K562 (cell line): ENCODE data around the gene SYT13. TPM values are rescaled to one million over a fixed set of nuclear protein-coding genes. Genes with fewer than 3 reads are reported as not detected.
A peak's percentile ranks its signal among the peaks of the same experiment; 100 is the strongest.

ENCODE experiments used
- ATAC-seq: fragments of 200-7000 bp; cut with Tn5 transposase; 3 replicates; pipeline ENCODE4 v1.9.1; 2020; ENCODE audit warnings: moderate library complexity
- BruUV-seq: library from RNA; stranded (reverse); fragments of 400-500 nt; replicated peaks from 2 replicates; lab custom pipeline; 2021; lab: Mats Ljungman, UMichigan
- CTCF ChIA-PET: fragments of 300-600 bp; formaldehyde crosslinking; extraction: SDS; loops from one replicate; lab custom pipeline; 2021; ENCODE audit warnings: low intra/inter-chr PET ratio; lab: Yijun Ruan, JAX
- POLR2A ChIA-PET: fragments of 300-600, 350-650 bp; sonication (Branson Sonifier 250); formaldehyde crosslinking; extraction: SDS; loops from one replicate; lab custom pipeline; 2021; ENCODE audit warnings: antibody characterized with exemption, inconsistent platforms; lab: Yijun Ruan, JAX
- DNase-seq, 4 experiments: peaks; one replicate each; pipeline versions ENCODE4 v3.0.0 to v3.0.0-alpha.2; 2011 to 2018; ENCODE audit warnings: low spot score in 3 of 4, mixed read lengths in 3 of 4; ENCODE audit errors: extremely low read depth in 1 of 4
- FAIRE-seq: peaks from 2 replicates; lab custom pipeline; 2011; peaks lifted over from hg19 to GRCh38; lab: Jason Lieb, UNC
- H2AFZ ChIP-seq: 2 replicates; pipeline ENCODE4 v1.6.0; 2011; ENCODE audit warnings: low read depth, low read length, control low read depth, inconsistent platforms
- H3K27ac ChIP-seq: fragments of 200-600 bp; 3 replicates; pipeline ENCODE4 v1.8.0; 2011; ENCODE audit warnings: low read depth, mild to moderate bottlenecking, control low read depth, inconsistent platforms, low read length, moderate library complexity, mixed read lengths; ENCODE audit errors: extremely low read depth
- H3K27me3 ChIP-seq, 2 experiments: fragments of 300-600 bp in 1 of 2; 2 replicates in 1 of 2; 3 replicates in 1 of 2; pipeline versions ENCODE4 v1.6.0 to v1.8.0; 2011; ENCODE audit warnings: inconsistent platforms in 2 of 2, low read length in 2 of 2, mild to moderate bottlenecking in 1 of 2, mixed read lengths in 1 of 2, moderate library complexity in 1 of 2; ENCODE audit not compliant: control insufficient read depth in 2 of 2, insufficient read depth in 2 of 2
- H3K36me3 ChIP-seq: fragments of 300-600 bp; 3 replicates; pipeline ENCODE4 v1.8.0; 2011; ENCODE audit warnings: mild to moderate bottlenecking, low read length, inconsistent platforms; ENCODE audit not compliant: control insufficient read depth, insufficient read depth
- H3K4me1 ChIP-seq, 2 experiments: fragments of 200-600 bp in 1 of 2; replicated peaks in 1 of 2; 2 replicates in 1 of 2; 3 replicates in 1 of 2; pipeline versions ENCODE4 v1.5.1 to v1.8.0; 2011; ENCODE audit warnings: inconsistent platforms in 2 of 2, low read length in 2 of 2, mild to moderate bottlenecking in 1 of 2, mixed read lengths in 1 of 2, moderate library complexity in 1 of 2; ENCODE audit not compliant: control insufficient read depth in 2 of 2, insufficient read depth in 2 of 2
- H3K4me2 ChIP-seq: 2 replicates; pipeline ENCODE4 v1.6.1; 2011; ENCODE audit warnings: low read length, control low read depth, inconsistent platforms, mixed read lengths; ENCODE audit not compliant: insufficient read depth
- H3K4me3 ChIP-seq: fragments of 200-600 bp; sonication (generic), shearing (Covaris generic); 2 replicates; pipeline ENCODE4 v1.5.1; 2016; ENCODE audit warnings: control low read depth, inconsistent platforms
- H3K79me2 ChIP-seq: fragments of 200-600 bp; 3 replicates; pipeline ENCODE4 v1.8.0; 2011; ENCODE audit warnings: low read length, inconsistent platforms; ENCODE audit not compliant: control insufficient read depth, insufficient read depth
- H3K9ac ChIP-seq, 2 experiments: 2 replicates each; pipeline versions ENCODE4 v1.6.0 to v1.6.1; 2011; ENCODE audit warnings: low read depth in 2 of 2, low read length in 2 of 2, control low read depth in 1 of 2, inconsistent platforms in 1 of 2, mild to moderate bottlenecking in 1 of 2, mixed read lengths in 1 of 2; ENCODE audit not compliant: insufficient read depth in 1 of 2
- H3K9me1 ChIP-seq: one replicate; pipeline ENCODE4 v1.6.0; 2011; ENCODE audit warnings: inconsistent platforms, mild to moderate bottlenecking, low read length, moderate library complexity; ENCODE audit not compliant: control insufficient read depth, insufficient read depth
- H3K9me3 ChIP-seq: replicated peaks from 2 replicates; pipeline ENCODE4 v1.5.1; 2011; ENCODE audit warnings: low read depth, low read length, inconsistent platforms; ENCODE audit not compliant: control insufficient read depth, insufficient read depth
- H4K20me1 ChIP-seq: replicated peaks from 2 replicates; pipeline ENCODE4 v1.6.1; 2011; ENCODE audit warnings: low read length, inconsistent platforms, mixed read lengths; ENCODE audit not compliant: control insufficient read depth, insufficient read depth
- BRCA1 ChIP-seq, 2 experiments: fragments of 450-650 bp in 1 of 2; sonication (generic) in 1 of 2; formaldehyde crosslinking in 1 of 2; IDR thresholded peaks; 2 replicates each; pipeline versions ENCODE4 v1.5.0 to v1.6.1; 2017 to 2020; ENCODE audit warnings: mild to moderate bottlenecking in 1 of 2, missing genetic modification reagents in 1 of 2
- CBX1 ChIP-seq: sonication (generic); IDR thresholded peaks from 2 replicates; pipeline ENCODE4 v1.6.1; 2016; ENCODE audit warnings: antibody characterized with exemption, low read depth, mild to moderate bottlenecking
- DIDO1 ChIP-seq: fragments of 450-650 bp; IDR thresholded peaks from 2 replicates; pipeline ENCODE4 v1.6.1; 2016; ENCODE audit warnings: low read depth, missing biosample characterization, missing genetic modification characterization
- ETV5 ChIP-seq: sonication (generic); formaldehyde crosslinking; IDR thresholded peaks from 2 replicates; pipeline ENCODE4 v1.4.0; 2020; ENCODE audit warnings: low read depth, mild to moderate bottlenecking, missing genetic modification reagents
- FOSL1 ChIP-seq: fragments of 200-800 bp; sonication (Bioruptor generic); conservative IDR thresholded peaks from 2 replicates; pipeline ENCODE4 v1.6.1; 2016; ENCODE audit warnings: missing genetic modification characterization, missing compliant biosample characterization
- HCFC1 ChIP-seq: IDR thresholded peaks from 2 replicates; pipeline ENCODE4 v1.6.1; 2012; ENCODE audit warnings: low read depth, low read length, improper control_type of control experiment
- MYC ChIP-seq, 2 experiments: fragments of 250-450 bp in 1 of 2; sonication (Bioruptor Pico) in 1 of 2; IDR thresholded peaks; 2 replicates each; pipeline versions ENCODE4 v1.5.1 to v1.6.1; 2012 to 2021; ENCODE audit warnings: low read depth in 2 of 2, borderline replicate concordance in 1 of 2, improper control_type of control experiment in 1 of 2, low read length in 1 of 2, mild to moderate bottlenecking in 1 of 2, moderate library complexity in 1 of 2
- SRF ChIP-seq, 2 experiments: fragments of 250-450, 450-650 bp in 1 of 2; sonication (Bioruptor Pico) in 1 of 2; sonication (generic) in 1 of 2; formaldehyde crosslinking; IDR thresholded peaks; 2 replicates each; pipeline versions ENCODE4 v1.5.0 to v1.5.1; 2020 to 2022; ENCODE audit warnings: mild to moderate bottlenecking in 1 of 2, missing genetic modification reagents in 1 of 2
- ZNF232 ChIP-seq: sonication (generic); formaldehyde crosslinking; IDR thresholded peaks from 2 replicates; pipeline ENCODE4 v1.8.0; 2022; ENCODE audit warnings: mild to moderate bottlenecking, missing genetic modification reagents
- WGBS: fragments of 100-300 bp; shearing (Covaris generic); methylation state at CpG from one replicate; pipeline ENCODE4 v1.1.6; 2016; ENCODE audit warnings: low coverage, mixed read lengths; ENCODE audit not compliant: insufficient coverage; ENCODE audit errors: missing lambda C conversion rate; 5-methylcytosine and 5-hydroxymethylcytosine counted together
- in situ Hi-C: fragments of 300-500 bp; cut with MboI; formaldehyde crosslinking; loops from 4 replicates; pipeline ENCODE4 v1.15.0; 2018; ENCODE audit warnings: inconsistent platforms, mixed read lengths
- intact Hi-C: fragments of 100-400 bp; cut with micrococcal nuclease; formaldehyde crosslinking; loops from 2 replicates; pipeline ENCODE4 v1.14.2; 2022
- polyA plus RNA-seq, 8 experiments: library from polyadenylated mRNA; depleted of rRNA in 4 of 8; stranded (reverse) in 5 of 8; unstranded in 3 of 8; fragments of >200 nt; fragmentation: Nextera tagmentation in 2 of 8; fragmentation: Illumina TruSeq in 1 of 8; extraction: Ambion mirVana in 2 of 8; extraction: Trizol in 1 of 8; gene quantifications; 2 replicates each; pipeline versions ENCODE4 v1.2.1 to v1.2.3, GENCODE V29; 2011 to 2014; ENCODE audit warnings: inconsistent platforms in 1 of 8, missing spikeins in 1 of 8
- total RNA-seq, 7 experiments: library from RNA; depleted of rRNA in 6 of 7; stranded (reverse); fragments of >200 nt in 6 of 7; fragmentation: Illumina TruSeq in 2 of 7; extraction: Trizol in 2 of 7; gene quantifications; 2 replicates each; pipeline versions ENCODE4 v1.2.1 to v1.2.3, GENCODE V29; 2011 to 2021; ENCODE audit warnings: low replicate concordance in 1 of 7
- TF ChIP-seq, protein P1 (sequence below): sonication (generic); formaldehyde crosslinking; IDR thresholded peaks from 2 replicates; pipeline ENCODE4 v1.8.0; 2022; ENCODE audit warnings: mild to moderate bottlenecking, low read depth, missing genetic modification reagents
- TF ChIP-seq, protein P2 (sequence below): fragments of 200-800 bp; sonication (Bioruptor generic); IDR thresholded peaks from 2 replicates; pipeline ENCODE4 v1.6.1; 2017; ENCODE audit warnings: missing genetic modification characterization, missing compliant biosample characterization

The SYT13 gene
- total and polyA plus RNA-seq, 9 of the 15 experiments (the other 6 are each of a cell fraction or from before 2014, with no cell fraction given): under 0.01 to 0.13 (median 0.08) TPM; not detected in 2

DNA sequence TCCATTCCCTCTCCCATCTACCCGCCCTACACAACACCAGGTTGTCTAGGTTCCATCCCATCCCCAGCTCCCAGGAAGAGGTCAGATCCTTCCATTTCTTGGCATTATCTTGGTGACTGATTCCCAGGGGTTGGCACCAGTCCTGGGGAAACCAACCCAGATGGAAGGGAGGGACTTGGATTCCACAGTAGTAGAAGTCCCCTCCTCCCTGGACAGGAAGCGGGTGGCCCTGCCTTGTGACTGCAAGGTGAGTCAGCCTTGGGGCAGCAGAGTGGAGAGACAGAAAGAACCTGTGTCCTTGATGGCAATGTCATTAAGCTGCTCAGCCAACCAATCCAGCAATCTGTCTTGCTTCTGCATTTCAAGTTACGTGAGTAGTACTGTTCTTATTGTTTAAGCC, 26.5 kb downstream of the SYT13 start:
- H3K9me3 ChIP-seq: no peaks in the 10 kb centered on the region
- H3K9me1 ChIP-seq: no peaks in the 10 kb centered on the region
- H2AFZ ChIP-seq: no peak overlapping the region
- FAIRE-seq (no peak), ATAC-seq (no peak), DNase-seq (no peak)
- TF ChIP-seq DIDO1 (no peak), SRF (CRISPR knock-in tag; IDR thresholded peaks at IDR 0.05) (peak in 1 of 2 experiments; percentile 17; a peak in 1 of 4 replicates), FOSL1 (tag) (peak; percentile 84)
- WGBS: 0% methylated on average over 3 of the region's 3 CpGs
- no TSS peak for BruUV-seq
- peaks cover 0 to 6% of the 10 kb centered on the region in 2 experiments; a peak in 1 of 5 replicates for H3K27me3 ChIP-seq
- no peak overlapping the region for H3K4me3 ChIP-seq
- in situ Hi-C loops (no loop called here), intact Hi-C loops (no loop called here)
- H3K9ac ChIP-seq: no peak overlapping the region
- ChIA-PET CTCF (no interaction called here), POLR2A (no interaction called here)
- H3K4me1 ChIP-seq: no peaks in the 10 kb centered on the region
- no peaks in the 10 kb centered on the region for H4K20me1 ChIP-seq
- no peaks in the 10 kb centered on the region for H3K79me2 ChIP-seq
- H3K27ac ChIP-seq: no peak overlapping the region
- no peaks in the 10 kb centered on the region for H3K36me3 ChIP-seq
- no peak overlapping the region for H3K4me2 ChIP-seq

DNA sequence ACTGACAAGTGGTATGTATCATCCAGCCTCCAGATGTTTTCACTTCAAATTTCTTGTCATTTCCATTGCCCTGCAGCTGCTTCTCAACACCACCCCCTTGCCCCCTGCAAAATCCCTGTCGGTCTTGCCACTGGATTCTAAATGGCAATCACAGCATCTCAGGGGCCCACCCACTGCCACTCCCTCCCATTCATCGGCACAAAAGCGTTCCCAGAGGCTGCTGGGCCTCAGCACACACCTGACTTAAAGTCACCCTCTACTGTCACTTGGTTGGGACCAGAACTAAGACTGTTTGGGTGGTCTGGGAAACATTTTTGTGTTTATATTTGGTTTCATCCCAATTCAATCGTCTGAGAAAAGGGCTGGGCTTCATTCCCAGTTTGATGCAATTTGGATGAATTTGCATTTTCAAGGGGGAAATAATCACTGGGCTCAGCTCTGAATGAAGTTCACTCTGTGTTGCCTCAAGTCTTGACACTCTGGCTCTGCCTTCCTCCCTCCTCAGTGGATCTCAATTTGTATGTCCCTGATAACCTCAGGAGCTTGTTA, 27.1 kb downstream of the SYT13 start:
- Histone ChIP-seq H4K20me1 (no peaks in the 10 kb centered on the region), H3K4me1 (no peaks in the 10 kb centered on the region), H3K27ac (no peak overlapping the region), H3K9me3 (no peaks in the 10 kb centered on the region), H3K4me3 (no peak overlapping the region), H3K9ac (no peak overlapping the region), H2AFZ (no peak overlapping the region), H3K9me1 (no peaks in the 10 kb centered on the region), H3K4me2 (no peak overlapping the region), H3K79me2 (no peaks in the 10 kb centered on the region), H3K36me3 (no peaks in the 10 kb centered on the region), H3K27me3 (peaks cover 0 to 6% of the 10 kb centered on the region in 2 experiments; a peak in 1 of 5 replicates)
- BruUV-seq: no TSS peak
- FAIRE-seq (no peak), ATAC-seq (no peak), DNase-seq (no peak)
- in situ Hi-C loops: no loop called here
- WGBS: 0% methylated on average over 4 of the region's 4 CpGs
- CTCF ChIA-PET: no interaction called here
- intact Hi-C loops: no loop called here
- POLR2A ChIA-PET: no interaction called here
- TF ChIP-seq MYC (IDR thresholded peaks at IDR 0.05; ENCODE audit: low read depth, low read length) (no peak), MYC (CRISPR knock-in tag; IDR thresholded peaks at IDR 0.05; ENCODE audit: borderline replicate concordance, low read depth) (no peak), HCFC1 (no peak), BRCA1 (IDR thresholded peaks at IDR 0.05) (no peak), BRCA1 (CRISPR knock-in tag; IDR thresholded peaks at IDR 0.05) (no peak), ETV5 (CRISPR knock-in tag) (no peak), CBX1 (no peak), ZNF232 (no peak)
- TF ChIP-seq, protein P1, sequence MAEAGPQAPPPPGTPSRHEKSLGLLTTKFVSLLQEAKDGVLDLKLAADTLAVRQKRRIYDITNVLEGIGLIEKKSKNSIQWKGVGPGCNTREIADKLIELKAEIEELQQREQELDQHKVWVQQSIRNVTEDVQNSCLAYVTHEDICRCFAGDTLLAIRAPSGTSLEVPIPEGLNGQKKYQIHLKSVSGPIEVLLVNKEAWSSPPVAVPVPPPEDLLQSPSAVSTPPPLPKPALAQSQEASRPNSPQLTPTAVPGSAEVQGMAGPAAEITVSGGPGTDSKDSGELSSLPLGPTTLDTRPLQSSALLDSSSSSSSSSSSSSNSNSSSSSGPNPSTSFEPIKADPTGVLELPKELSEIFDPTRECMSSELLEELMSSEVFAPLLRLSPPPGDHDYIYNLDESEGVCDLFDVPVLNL (CRISPR knock-in tag): no peak
- TF ChIP-seq, protein P2, sequence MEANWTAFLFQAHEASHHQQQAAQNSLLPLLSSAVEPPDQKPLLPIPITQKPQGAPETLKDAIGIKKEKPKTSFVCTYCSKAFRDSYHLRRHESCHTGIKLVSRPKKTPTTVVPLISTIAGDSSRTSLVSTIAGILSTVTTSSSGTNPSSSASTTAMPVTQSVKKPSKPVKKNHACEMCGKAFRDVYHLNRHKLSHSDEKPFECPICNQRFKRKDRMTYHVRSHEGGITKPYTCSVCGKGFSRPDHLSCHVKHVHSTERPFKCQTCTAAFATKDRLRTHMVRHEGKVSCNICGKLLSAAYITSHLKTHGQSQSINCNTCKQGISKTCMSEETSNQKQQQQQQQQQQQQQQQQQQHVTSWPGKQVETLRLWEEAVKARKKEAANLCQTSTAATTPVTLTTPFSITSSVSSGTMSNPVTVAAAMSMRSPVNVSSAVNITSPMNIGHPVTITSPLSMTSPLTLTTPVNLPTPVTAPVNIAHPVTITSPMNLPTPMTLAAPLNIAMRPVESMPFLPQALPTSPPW (CRISPR knock-in tag): no peak
